HG02610 (cell line): ENCODE results near the gene CCND2.

Experiments
- ATAC-seq: cut with Tn5 transposase; IDR thresholded peaks from one replicate; pipeline ENCODE4 v1.9.1; 2021; ENCODE audit warnings: mild to moderate bottlenecking, moderate library complexity; ENCODE audit not compliant: unreplicated experiment

Gene CCND2

GRCh38 chr12:4275870-4276301, 2.3 kb downstream of the CCND2 start:
- no peak for ATAC-seq

DNA sequence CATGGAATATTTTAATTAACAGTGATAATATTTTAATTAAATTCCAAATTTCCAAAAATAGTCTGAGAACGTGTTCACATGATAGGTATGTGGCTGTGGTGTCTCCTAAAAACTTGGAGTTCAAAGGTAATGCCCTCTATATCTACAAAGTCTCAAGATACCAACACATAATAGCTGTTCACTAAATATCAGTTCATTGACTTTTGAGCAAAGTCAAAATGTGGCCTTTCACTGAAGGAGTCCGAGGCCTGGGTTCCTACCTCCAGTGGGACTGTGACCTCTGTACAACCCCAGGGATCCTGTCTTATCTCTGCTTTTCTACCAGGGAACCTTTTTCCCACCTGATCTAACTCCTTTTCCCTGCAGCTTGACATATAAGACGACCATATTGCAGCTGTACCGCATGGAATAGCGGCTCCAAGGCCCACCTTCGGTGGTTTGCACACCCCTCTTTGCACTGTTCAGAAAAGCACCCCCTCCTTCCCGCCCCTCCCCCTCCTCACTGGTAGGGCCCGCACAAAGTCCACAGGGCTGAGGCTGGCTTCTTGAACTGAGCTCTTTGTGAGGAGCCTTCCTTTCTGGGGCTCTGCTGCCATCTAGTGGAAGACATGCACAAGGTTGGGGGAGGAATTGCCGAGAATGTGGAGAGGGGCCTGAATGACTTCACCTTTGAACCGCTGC, 3.1 kb downstream of the CCND2 start:
- peak; percentile 25 for ATAC-seq

DNA sequence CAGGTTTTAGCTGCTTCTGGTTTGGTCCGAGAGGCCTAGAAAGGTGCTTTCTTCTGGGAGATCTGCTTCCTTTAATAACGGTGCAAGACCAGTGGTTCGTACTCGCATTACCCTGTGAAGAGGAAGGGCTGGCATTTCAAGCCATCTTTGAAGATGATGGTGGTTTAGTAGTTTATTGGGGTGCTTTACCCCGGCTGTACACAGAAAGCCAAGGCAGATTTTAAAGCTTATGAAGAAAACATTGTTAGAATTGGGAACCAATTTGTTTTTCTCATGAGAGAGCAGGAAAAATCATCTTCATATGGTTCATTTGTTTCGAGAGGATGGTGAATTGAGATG, 3.6 kb downstream of the CCND2 start:
- no peak for ATAC-seq

DNA sequence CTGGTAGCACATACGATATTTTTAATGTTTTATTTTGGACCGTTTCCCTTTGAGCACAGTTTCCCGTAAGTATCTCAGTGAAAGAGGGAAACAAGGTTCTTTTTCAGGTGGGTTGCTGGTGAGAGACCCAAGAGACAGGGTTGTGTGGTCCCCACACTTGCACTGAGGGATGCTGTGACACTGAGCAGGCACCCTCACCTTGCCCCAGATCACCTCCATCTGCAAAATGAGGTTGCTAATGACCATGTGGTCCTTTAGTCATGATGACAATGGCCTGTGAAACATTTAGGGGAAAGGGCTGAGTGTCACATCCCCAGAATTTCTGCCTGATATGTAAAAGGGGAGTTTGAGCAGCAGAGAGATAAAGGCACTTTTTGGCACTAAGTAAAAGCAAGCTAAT, 4.3 kb downstream of the CCND2 start:
- no peak for ATAC-seq

DNA sequence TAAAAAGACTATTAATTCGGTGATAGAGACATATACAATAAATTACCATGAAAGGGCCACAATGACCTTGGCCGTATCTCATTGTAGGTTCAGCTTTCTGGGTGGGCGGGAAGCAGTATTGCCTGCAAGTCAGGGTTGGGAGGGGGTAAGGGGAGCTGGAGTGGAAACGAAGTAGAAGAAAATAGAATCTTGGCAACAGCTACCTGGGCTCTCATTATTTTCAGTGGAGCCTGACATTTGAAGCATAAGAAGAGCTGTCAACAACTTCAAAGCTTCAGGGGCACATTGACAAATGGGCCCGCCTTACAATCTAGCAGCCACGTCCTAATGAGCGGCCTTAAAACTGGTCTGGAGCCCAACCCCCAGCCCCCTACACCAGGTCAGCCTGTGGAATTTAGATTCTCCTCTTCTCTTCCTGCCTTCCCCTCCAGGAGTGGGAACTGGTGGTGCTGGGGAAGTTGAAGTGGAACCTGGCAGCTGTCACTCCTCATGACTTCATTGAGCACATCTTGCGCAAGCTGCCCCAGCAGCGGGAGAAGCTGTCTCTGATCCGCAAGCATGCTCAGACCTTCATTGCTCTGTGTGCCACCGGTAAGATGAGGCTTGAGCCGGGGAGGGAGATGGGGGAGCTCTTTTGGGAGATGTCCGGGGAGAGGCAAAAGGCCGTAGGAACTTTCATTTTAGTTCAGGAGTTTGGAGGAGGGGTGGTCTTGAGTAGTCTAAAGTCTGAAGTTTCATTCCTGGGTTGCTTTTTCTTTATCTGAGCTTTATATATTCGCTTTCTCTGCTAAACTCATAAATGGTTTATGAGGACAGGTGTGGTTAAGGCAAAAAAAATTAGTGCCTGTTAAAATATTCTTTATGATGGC, 5.0 kb downstream of the CCND2 start:
- ATAC-seq = no peak

- no peak for ATAC-seq
Measured at GRCh38 chr12:4279198-4279690, 5.7 kb downstream of the CCND2 start.

DNA sequence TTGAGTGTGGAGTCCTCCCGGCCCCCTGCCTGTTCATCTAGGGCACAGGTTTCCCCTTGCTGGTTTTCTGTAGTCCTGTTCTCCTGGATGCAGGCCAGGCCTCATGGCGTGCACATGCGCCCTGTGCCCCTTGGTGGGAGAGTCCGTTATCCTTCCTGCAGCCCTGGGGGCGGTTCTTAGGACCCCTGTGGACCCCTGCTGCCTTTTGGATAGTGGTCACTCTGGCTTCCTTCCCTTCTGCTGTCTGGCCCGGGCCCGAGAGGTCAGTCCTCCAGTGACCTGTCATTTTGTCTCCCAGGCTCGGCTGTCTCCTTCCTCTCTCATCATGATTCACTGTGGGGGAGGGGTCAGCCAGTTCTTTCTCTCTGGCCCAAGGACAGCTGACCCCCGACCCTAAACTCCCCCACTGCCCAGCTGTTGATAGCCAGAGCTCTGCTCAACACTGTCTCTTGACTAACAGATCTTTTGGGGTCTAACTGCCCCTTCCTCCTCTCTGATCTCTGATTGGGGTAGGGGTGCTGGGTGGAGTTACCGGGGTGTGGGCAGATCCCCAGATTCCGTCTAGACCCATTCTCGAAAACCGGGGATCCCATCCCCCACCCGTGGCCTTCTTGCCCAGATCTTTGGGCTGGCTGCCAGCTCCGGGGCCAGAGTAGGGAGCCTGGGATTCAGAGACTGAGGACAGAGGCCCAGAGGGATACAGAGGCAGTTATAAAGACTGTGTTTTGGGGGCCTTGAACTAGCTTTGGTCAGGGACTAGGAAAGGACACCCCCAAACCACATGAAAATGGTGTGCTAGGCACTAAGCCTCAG, 7.0 kb downstream of the CCND2 start:
- ATAC-seq = no peak

DNA sequence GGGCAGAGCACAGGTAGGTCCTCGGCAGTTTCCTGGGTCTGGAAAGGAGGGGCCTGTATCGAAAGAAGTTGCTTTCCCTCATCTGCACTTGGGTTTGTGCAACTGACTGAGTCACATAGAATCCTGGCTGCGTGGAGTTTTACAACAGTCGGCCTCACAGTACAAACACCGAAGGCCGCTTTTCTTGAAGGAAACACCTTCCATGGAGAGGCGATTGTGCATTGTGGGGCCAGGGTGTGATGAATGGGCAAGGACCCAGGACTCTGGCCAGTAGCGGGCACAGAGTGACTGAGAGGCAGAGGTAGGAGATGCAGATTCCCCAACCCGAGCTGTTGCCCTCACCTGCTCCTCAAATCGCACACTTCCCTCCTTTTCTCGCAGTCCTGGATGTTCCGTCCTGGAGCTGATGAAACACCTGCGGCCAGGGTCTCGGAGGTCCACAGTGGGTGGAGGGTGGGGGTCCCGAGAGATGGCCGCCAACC, 7.7 kb downstream of the CCND2 start:
- ATAC-seq = no peak

- ATAC-seq = no peak
Measured at GRCh38 chr12:4282103-4282891, 8.7 kb downstream of the CCND2 start.

DNA sequence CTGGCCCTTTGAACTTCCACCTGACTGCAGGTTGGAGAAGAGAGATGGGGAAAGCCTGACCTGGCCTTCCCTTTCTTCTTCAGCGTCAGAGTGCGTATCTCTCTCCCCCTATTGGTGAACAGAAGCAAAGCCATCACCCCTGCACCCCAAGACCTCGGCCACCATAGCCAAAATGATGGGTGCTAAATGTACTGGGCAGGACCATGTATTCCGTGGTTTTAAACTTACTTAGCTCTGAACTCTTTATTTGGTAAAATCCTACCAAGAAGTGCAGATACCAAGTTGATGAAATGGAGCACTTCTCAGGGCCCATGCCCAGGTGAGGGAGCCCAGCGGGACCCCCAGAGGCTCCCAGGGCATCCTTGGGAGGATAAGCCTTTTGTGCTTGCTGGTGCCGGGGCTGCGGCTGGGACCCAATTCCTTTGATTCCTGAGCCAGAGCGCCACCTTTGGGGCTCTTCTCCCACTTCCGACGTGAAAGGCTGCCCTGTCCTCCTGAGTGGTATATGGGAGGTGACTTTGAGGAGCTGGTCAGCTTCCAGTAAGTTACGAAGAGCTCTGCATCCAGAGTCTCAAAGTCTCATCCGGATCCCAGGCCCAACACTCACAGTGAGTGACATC, 9.4 kb downstream of the CCND2 start:
- ATAC-seq = no peak

GRCh38 chr12:4283512-4284255, 10.1 kb downstream of the CCND2 start:
- ATAC-seq = no peak

GRCh38 chr12:4284306-4284705, 10.7 kb downstream of the CCND2 start:
- no peak for ATAC-seq

- no peak for ATAC-seq
Measured at GRCh38 chr12:4285070-4285469, 11.5 kb downstream of the CCND2 start.

DNA sequence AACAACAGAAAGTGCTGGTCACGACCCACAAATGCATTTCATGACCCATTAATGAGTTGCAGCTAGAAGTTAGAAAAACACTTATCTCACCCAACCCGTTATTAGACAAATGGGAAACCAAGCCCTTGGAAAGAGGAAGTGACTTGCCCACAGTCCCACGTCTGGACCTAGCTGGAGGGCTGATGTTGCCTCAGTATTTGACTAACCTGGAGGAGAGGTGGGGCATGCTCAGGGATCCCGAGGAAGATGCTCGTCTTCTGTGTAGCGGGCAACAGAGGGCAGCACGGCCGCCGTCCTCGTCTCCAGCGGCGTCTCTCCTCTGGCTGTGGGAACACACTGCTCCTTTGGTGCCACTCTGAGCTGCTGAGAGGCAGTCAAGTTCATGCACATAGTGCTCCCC, 12.7 kb downstream of the CCND2 start:
- no peak for ATAC-seq

- ATAC-seq = no peak
Measured at GRCh38 chr12:4286771-4287317, 13.3 kb downstream of the CCND2 start.

GRCh38 chr12:4287325-4288211, 14.0 kb downstream of the CCND2 start:
- ATAC-seq = no peak

- ATAC-seq = no peak
Measured at GRCh38 chr12:4288296-4289131, 15.0 kb downstream of the CCND2 start.
